Pancreas (tissue), 10 donors: Measurements from ENCODE around the gene LRP8. TPM values are rescaled to one million over a fixed set of nuclear protein-coding genes. Genes with fewer than 3 reads are reported as not detected.

ENCODE experiments used
- ATAC-seq, 4 donors: fragments of 200-7000 bp; cut with Tn5 transposase; one replicate each; pipeline versions ENCODE4 v1.8.0 to v1.9.1; 2020; ENCODE audit warnings: mild to moderate bottlenecking in 4 of 4, moderate library complexity in 4 of 4
- DNase-seq, 6 donors: peaks; one replicate each; pipeline ENCODE4 v3.0.0-alpha.2; 2020
- FAIRE-seq: peaks from 2 replicates; lab custom pipeline; 2012; peaks lifted over from hg19 to GRCh38; lab: Jason Lieb, UNC
- H3K27ac ChIP-seq, 4 donors: fragments of 200-600 bp; sonication (generic); 1 replicate in 3 of 4; 2 replicates in 1 of 4; pipeline versions ENCODE4 v1.5.0 to v1.8.0; 2020
- H3K27me3 ChIP-seq, 4 donors: fragments of 200-600 bp; one replicate each; pipeline ENCODE4 v1.8.0; 2021
- H3K36me3 ChIP-seq, 3 donors: fragments of 200-600 bp; sonication (generic) in 1 of 3; one replicate each; pipeline versions ENCODE4 v1.5.0 to v1.8.0; 2020 to 2021
- H3K4me1 ChIP-seq, 3 donors: fragments of 200-600 bp; one replicate each; pipeline ENCODE4 v1.8.0; 2021
- H3K4me3 ChIP-seq, 4 donors: fragments of 200-600 bp; sonication (generic) in 2 of 4; one replicate each; pipeline versions ENCODE4 v1.5.0 to v1.8.0; 2020 to 2021
- H3K9me3 ChIP-seq, 4 donors: fragments of 200-600 bp; one replicate each; pipeline ENCODE4 v1.8.0; 2021
- CTCF ChIP-seq, 4 donors: fragments of 200-600 bp; sonication (generic) in 3 of 4; IDR thresholded peaks; one replicate each; pipeline versions ENCODE4 v1.5.0 to v1.8.0; 2021; ENCODE audit warnings: antibody characterized with exemption in 4 of 4
- WGBS, 2 donors: extraction: QIAGEN DNeasy Blood & Tissue Kit; methylation state at CpG; one replicate each; pipeline ENCODE4 v1.1.7; 2013; 5-methylcytosine and 5-hydroxymethylcytosine counted together
- intact Hi-C, 3 donors: fragments of 100-400 bp; cut with DNase I; formaldehyde crosslinking; loops; one replicate each; pipeline versions ENCODE4 v1.11.1 to v1.14.2; 2022
- polyA plus RNA-seq, 2 donors: library from polyadenylated mRNA; stranded (reverse); fragments of 200-250 nt; gene quantifications; one replicate each; pipeline ENCODE4 v1.2.3, GENCODE V29; 2013
- total RNA-seq, 6 donors: library from RNA; stranded (reverse); fragmentation: NEBNext Ultra II Directional in 4 of 6; extraction: Animal tissue kit (Norgen Biotek cat#: 25700) in 4 of 6; gene quantifications; one replicate each; pipeline versions ENCODE4 v1.2.1 to v1.2.4, GENCODE V29; 2021 to 2023
- donor health status: healthy with polysubstance abuse.
- donor health status: DM: no; HTN: no; CAD: no; lungs with moderate emphysema.
- donor health status: DM: no; HTN: no; CAD: no.
- donor health status: control.
- donor health status: control.
- donor health status: Bipolar disorder and iron deficiency.
- donor health status: DM: yes; HTN: yes; CAD: no.
- donor health status: DM: no; HTN: no; CAD: no.
- donor health status: DM: no; HTN: no; CAD: no.
- donor health status: DM: yes; HTN: yes; CAD: no.

LRP8 gene
- total and polyA plus RNA-seq, 8 donors: 0.08 to 2.3 (median 0.59) TPM

- DNase-seq: no peak
- no peak for ATAC-seq
- WGBS, 2 donors: 64 to 71% methylated on average over 2 of the region's 2 CpGs
- no peak for TF ChIP-seq CTCF (IDR thresholded peaks at IDR 0.05)
- Histone ChIP-seq H3K36me3 (no peaks in the 10 kb centered on the region), H3K4me1 (peaks cover 4 to 11% (median 5%) of the 10 kb centered on the region in 3 donors), H3K9me3 (no peaks in the 10 kb centered on the region), H3K27ac (no peak overlapping the region), H3K27me3 (no peaks in the 10 kb centered on the region), H3K4me3 (no peak overlapping the region)
- intact Hi-C loops: no loop called here
- no peak for FAIRE-seq
Measured at GRCh38 chr1:53241828-53242227, 86.0 kb downstream of the LRP8 start.

- WGBS, 2 donors: 4% methylated on average over 63 to 64 of the region's 64 CpGs
- ATAC-seq (peak; percentile 97 to 100 (median 98)), DNase-seq (peak; percentile 91 to 96 (median 94)), FAIRE-seq (peak; percentile 66)
- H3K4me3 ChIP-seq: peak within 1 kb of the TSS; percentile 65 to 99 (median 86)
- H3K9me3 ChIP-seq: no peaks in the 10 kb centered on the region
- peaks cover 5 to 16% (median 10%) of the 10 kb centered on the region in 3 donors for H3K4me1 ChIP-seq
- peaks cover 0 to 14% (median 13%) of the 10 kb centered on the region in 3 donors for H3K36me3 ChIP-seq
- H3K27me3 ChIP-seq: no peaks in the 10 kb centered on the region
- H3K27ac ChIP-seq: peak within 1 kb of the TSS; percentile 40 to 74 (median 68)
- intact Hi-C loops: no loop called here
- no peak for TF ChIP-seq CTCF (IDR thresholded peaks at IDR 0.05)
Measured at GRCh38 chr1:53238197-53239155, 89.4 kb downstream of the LRP8 start, which contains the start of gene MAGOH. Gene MAGOH (minus strand): TSS chr1:53238518. CDS start chr1:53238448, 70 bp downstream.

- Histone ChIP-seq H3K4me1 (peaks cover 5 to 16% (median 10%) of the 10 kb centered on the region in 3 donors), H3K4me3 (peak overlapping the region; percentile 65 to 99 (median 86)), H3K36me3 (peaks cover 0 to 21% (median 17%) of the 10 kb centered on the region in 3 donors), H3K27ac (no peak overlapping the region), H3K27me3 (no peaks in the 10 kb centered on the region), H3K9me3 (no peaks in the 10 kb centered on the region)
- 23 to 27% methylated on average over 8 of the region's 8 CpGs for WGBS, 2 donors
- intact Hi-C loops: no loop called here
- no peak for FAIRE-seq
- TF ChIP-seq CTCF (IDR thresholded peaks at IDR 0.05): no peak
- DNase-seq: no peak
- ATAC-seq: no peak
Measured at GRCh38 chr1:53237638-53238037, 90.2 kb downstream of the LRP8 start.

- intact Hi-C loops: no loop called here
Measured at GRCh38 chr1:53220962-53221286, 106.9 kb downstream of the LRP8 start.

More at GRCh38 chr1:53220962-53221286, 106.9 kb downstream of the LRP8 start:
- ATAC-seq: no peak
- H3K4me1 ChIP-seq: peaks cover 0 to 10% (median 3%) of the 10 kb centered on the region in 3 donors
- no peaks in the 10 kb centered on the region for H3K9me3 ChIP-seq
- 30 to 34% methylated on average over 3 of the region's 3 CpGs for WGBS, 2 donors
- peak overlapping the region; percentile 51 to 100 (median 64) for H3K4me3 ChIP-seq
- DNase-seq: no peak
- FAIRE-seq: no peak
- peak overlapping the region; percentile 82 to 98 (median 91) for H3K27ac ChIP-seq
- no peak for TF ChIP-seq CTCF (IDR thresholded peaks at IDR 0.05)
- H3K27me3 ChIP-seq: no peaks in the 10 kb centered on the region
- no peaks in the 10 kb centered on the region for H3K36me3 ChIP-seq
